Left ventricle myocardium inferior (tissue), 1 donor: ENCODE measurements around the gene ITGAE. TPM values are rescaled to one million over a fixed set of nuclear protein-coding genes. Genes with fewer than 3 reads are reported as not detected.

Source experiments
- DNase-seq: peaks from one replicate; pipeline ENCODE4 v3.0.0-alpha.2; 2020
- H3K27ac ChIP-seq: fragments of 200-600 bp; replicated peaks from 2 replicates; pipeline ENCODE4 v1.8.0; 2021
- H3K27me3 ChIP-seq: fragments of 200-600 bp; 2 replicates; pipeline ENCODE4 v1.8.0; 2021; ENCODE audit warnings: low read depth
- H3K36me3 ChIP-seq: fragments of 200-600 bp; 2 replicates; pipeline ENCODE4 v1.8.0; 2021
- H3K4me1 ChIP-seq: fragments of 200-600 bp; 2 replicates; pipeline ENCODE4 v1.8.0; 2021
- H3K4me3 ChIP-seq: fragments of 200-600 bp; 2 replicates; pipeline ENCODE4 v1.8.0; 2021; ENCODE audit warnings: mild to moderate bottlenecking, moderate library complexity
- H3K9me3 ChIP-seq: fragments of 200-600 bp; replicated peaks from 2 replicates; pipeline ENCODE4 v1.8.0; 2021
- intact Hi-C: fragments of 100-400 bp; cut with micrococcal nuclease; formaldehyde crosslinking; loops from one replicate; pipeline ENCODE4 v1.11.0; 2022
- total RNA-seq: library from RNA; stranded (reverse); fragmentation: NEBNext Ultra II Directional; extraction: Animal tissue kit (Norgen Biotek cat#: 25700); gene quantifications from one replicate; pipeline ENCODE4 v1.2.1, GENCODE V29; 2021
- TF ChIP-seq, protein P1 (sequence below): fragments of 200-600 bp; IDR thresholded peaks from 2 replicates; pipeline ENCODE4 v1.8.0; 2021; ENCODE audit warnings: antibody characterized with exemption, mild to moderate bottlenecking, borderline replicate concordance
- donor health status: DM: no; HTN: yes; CAD: no; lungs with severe emphysema.

The ITGAE gene
- total RNA-seq, 1 donor from 2014 or later = 19.6 TPM

DNA sequence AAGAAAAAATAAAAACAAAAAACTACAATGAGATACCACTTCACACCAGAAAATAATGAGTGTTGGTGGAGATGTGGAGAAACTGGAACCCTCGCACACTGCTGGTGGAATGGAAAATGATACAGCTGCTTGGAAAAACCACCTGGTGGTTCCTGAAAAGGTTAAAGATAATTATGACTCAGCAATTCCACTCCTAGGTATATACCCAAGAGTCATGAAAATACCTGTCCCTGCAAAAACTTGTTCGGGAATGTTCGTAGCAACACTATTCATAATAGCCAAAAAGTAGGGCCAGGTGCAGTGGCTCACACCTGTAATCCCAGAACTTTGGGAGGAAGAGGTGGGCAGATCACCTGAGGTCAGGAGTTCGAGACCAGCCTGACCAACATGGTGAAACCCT is 8.1 kb upstream of the ITGAE start:
- no peak for DNase-seq
- intact Hi-C loops = no loop called here
- no peaks in the 10 kb centered on the region for H3K27me3 ChIP-seq
- peaks cover 81% of the 10 kb centered on the region for H3K36me3 ChIP-seq
- H3K9me3 ChIP-seq = no peaks in the 10 kb centered on the region
- H3K4me1 ChIP-seq = no peaks in the 10 kb centered on the region
- no peak overlapping the region for H3K27ac ChIP-seq
- TF ChIP-seq, protein P1, sequence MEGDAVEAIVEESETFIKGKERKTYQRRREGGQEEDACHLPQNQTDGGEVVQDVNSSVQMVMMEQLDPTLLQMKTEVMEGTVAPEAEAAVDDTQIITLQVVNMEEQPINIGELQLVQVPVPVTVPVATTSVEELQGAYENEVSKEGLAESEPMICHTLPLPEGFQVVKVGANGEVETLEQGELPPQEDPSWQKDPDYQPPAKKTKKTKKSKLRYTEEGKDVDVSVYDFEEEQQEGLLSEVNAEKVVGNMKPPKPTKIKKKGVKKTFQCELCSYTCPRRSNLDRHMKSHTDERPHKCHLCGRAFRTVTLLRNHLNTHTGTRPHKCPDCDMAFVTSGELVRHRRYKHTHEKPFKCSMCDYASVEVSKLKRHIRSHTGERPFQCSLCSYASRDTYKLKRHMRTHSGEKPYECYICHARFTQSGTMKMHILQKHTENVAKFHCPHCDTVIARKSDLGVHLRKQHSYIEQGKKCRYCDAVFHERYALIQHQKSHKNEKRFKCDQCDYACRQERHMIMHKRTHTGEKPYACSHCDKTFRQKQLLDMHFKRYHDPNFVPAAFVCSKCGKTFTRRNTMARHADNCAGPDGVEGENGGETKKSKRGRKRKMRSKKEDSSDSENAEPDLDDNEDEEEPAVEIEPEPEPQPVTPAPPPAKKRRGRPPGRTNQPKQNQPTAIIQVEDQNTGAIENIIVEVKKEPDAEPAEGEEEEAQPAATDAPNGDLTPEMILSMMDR = no peak
- no peak overlapping the region for H3K4me3 ChIP-seq

DNA sequence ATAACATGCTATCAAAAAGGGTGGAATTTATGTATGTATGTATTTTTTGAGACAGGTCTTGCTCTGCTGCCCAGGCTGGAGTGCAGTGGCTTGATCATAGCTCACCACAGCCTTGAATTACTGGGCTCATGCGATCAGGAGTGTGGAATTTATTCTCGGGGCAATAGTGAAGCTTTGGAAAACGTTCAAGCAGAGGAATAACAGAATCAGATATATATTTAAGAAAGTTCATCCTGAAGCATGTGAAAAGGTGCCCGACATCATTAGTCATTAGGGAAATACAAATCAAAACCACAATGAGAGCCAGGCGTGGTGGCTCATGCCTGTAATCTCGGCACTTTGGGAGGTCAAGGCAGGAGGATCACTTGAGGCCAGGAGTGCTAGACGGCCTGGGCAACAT is 7.7 kb upstream of the ITGAE start:
- TF ChIP-seq, protein P1 = no peak
- intact Hi-C loops = no loop called here
- Histone ChIP-seq H3K4me3 (no peak overlapping the region), H3K27me3 (no peaks in the 10 kb centered on the region), H3K4me1 (no peaks in the 10 kb centered on the region), H3K27ac (no peak overlapping the region), H3K9me3 (no peaks in the 10 kb centered on the region), H3K36me3 (peaks cover 76% of the 10 kb centered on the region)
- no peak for DNase-seq

DNA sequence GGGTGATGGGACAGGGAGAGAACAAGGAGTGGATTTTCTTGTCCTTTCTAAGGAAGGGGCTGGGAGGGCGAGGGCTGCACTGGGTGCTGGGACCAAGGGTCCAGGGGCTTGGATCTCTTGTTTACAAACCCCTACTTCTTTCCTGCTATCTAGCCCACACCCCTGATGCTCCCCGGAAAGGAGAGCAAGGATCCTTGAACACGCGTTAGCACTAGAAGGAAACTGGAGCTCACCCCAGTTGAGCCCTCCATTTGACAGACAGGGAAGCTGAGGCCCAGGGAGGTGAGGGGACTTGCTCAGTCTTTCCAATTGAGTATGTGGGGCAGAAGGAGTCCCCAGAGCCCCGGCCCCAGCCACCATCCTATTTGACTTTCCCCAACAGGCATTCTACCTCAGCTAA is 4.6 kb upstream of the ITGAE start:
- Histone ChIP-seq H3K9me3 (no peaks in the 10 kb centered on the region), H3K27me3 (no peaks in the 10 kb centered on the region), H3K4me1 (no peaks in the 10 kb centered on the region), H3K36me3 (peaks cover 49% of the 10 kb centered on the region), H3K4me3 (no peak overlapping the region), H3K27ac (no peak overlapping the region)
- intact Hi-C loops = no loop called here
- no peak for DNase-seq
- TF ChIP-seq, protein P1 = no peak

DNA sequence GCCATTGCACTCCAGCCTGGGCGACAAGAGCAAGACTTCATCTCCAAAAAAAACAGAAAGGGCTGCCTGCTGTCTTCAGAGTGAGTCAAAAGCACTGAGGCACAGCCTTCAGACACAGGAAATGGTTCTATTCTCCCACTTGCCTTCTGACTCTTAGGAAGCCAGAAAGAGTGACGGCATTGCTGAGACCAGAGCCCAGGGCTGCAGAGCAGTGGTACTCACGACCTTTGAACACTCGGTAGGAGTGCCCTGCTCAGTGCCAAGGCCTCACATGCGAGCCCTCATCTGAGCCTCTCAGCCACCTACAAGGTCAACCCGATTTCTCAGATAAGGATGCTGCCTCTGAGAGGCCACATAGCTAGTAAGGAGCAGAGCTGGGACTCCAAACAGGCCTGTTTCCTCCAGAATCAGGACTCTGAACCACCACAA is 3.5 kb upstream of the ITGAE start:
- Histone ChIP-seq H3K9me3 (no peaks in the 10 kb centered on the region), H3K4me3 (no peak overlapping the region), H3K27me3 (no peaks in the 10 kb centered on the region), H3K4me1 (no peaks in the 10 kb centered on the region), H3K27ac (no peak overlapping the region), H3K36me3 (peaks cover 38% of the 10 kb centered on the region)
- intact Hi-C loops = no loop called here
- no peak for DNase-seq
- TF ChIP-seq, protein P1 = no peak

DNA sequence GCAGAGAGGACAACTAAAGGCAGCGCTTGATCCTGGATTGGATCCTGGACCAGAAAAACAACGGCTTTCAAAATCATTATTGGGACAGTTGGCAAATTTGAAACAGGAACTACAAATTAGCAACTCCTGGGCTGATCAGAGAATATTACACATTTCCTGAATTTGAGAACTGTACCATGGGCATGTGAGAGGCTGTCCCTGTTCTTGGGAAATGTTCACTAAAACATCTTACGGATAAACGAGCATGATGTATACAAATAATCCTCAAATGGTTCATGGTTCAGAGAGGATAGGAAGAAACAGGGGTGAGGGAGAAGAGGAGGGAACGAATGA is 2.3 kb upstream of the ITGAE start:
- peaks cover 26% of the 10 kb centered on the region for H3K36me3 ChIP-seq
- intact Hi-C loops = no loop called here
- DNase-seq = no peak
- H3K4me1 ChIP-seq = peaks cover 4% of the 10 kb centered on the region
- no peaks in the 10 kb centered on the region for H3K9me3 ChIP-seq
- TF ChIP-seq, protein P1 = no peak
- no peaks in the 10 kb centered on the region for H3K27me3 ChIP-seq
- no peak overlapping the region for H3K4me3 ChIP-seq
- no peak overlapping the region for H3K27ac ChIP-seq
